SH-SY5Y (cell line): ENCODE results near the gene CDS1.

ENCODE experiments used
- GATA2 ChIP-seq: IDR thresholded peaks from 2 replicates; pipeline ENCODE4 v1.6.1; 2011; ENCODE audit warnings: mild to moderate bottlenecking, low read depth, low read length
- GATA3 ChIP-seq: IDR thresholded peaks from 2 replicates; pipeline ENCODE4 v1.6.1; 2011; ENCODE audit warnings: low read depth, mild to moderate bottlenecking, low read length, moderate library complexity

- TF ChIP-seq GATA2: no peak
- no peak for TF ChIP-seq GATA3
Observed at GRCh38 chr4:84651499-84651898, 68.6 kb downstream of the CDS1 start.
